ENCODE results near the gene FBXW8. TPM values are rescaled to one million over a fixed set of nuclear protein-coding genes. Genes with fewer than 3 reads are reported as not detected.

Gene FBXW8
- total RNA-seq, 1 experiment from 2014 or later = 12.1 TPM

- no peak overlapping the region for H3K9ac ChIP-seq (ENCODE audit: low read length)
- H3K4me1 ChIP-seq (ENCODE audit: insufficient read depth, low read length) = no peaks in the 10 kb centered on the region
- no peak for ATAC-seq
- no peak for DNase-seq
- no TSS peak for BruUV-seq (replicated peaks)
- H3K9me3 ChIP-seq (ENCODE audit: low read length) = no peaks in the 10 kb centered on the region
- no peak overlapping the region for H3K4me2 ChIP-seq (ENCODE audit: low read length)
- CTCF ChIA-PET = no interaction called here
- no peak overlapping the region for H2AFZ ChIP-seq (ENCODE audit: low read length)
- POLR2A ChIA-PET (ENCODE audit: unreplicated experiment) = no interaction called here
- no peaks in the 10 kb centered on the region for H3K9me2 ChIP-seq (replicated peaks; ENCODE audit: low read length)
- no peaks in the 10 kb centered on the region for H3F3A ChIP-seq (ENCODE audit: low read length, unreplicated experiment)
- TF ChIP-seq EZH2 (IDR thresholded peaks at IDR 0.05; ENCODE audit: low read length, unreplicated experiment) = no peak
- no peak for TF ChIP-seq CTCF (conservative IDR thresholded peaks at IDR 0.05; ENCODE audit: low read depth, low read length)
- TF ChIP-seq EZH2phosphoT487 (IDR thresholded peaks at IDR 0.05; ENCODE audit: borderline replicate concordance, low read length) = no peak
- H4K20me1 ChIP-seq (ENCODE audit: low read length) = no peaks in the 10 kb centered on the region
- intact Hi-C loops (cut with micrococcal nuclease) = no loop called here
- no peak overlapping the region for H3K4me3 ChIP-seq (ENCODE audit: low read length)
- H3K27ac ChIP-seq (ENCODE audit: low read length) = no peak overlapping the region
- H3K27me3 ChIP-seq (ENCODE audit: low read length) = no peaks in the 10 kb centered on the region
- no peaks in the 10 kb centered on the region for H3K79me2 ChIP-seq (ENCODE audit: low read length)
- peaks cover 4% of the 10 kb centered on the region; the same call in 1 of the 2 replicates for H3K36me3 ChIP-seq (ENCODE audit: low read depth, low read length)
Observed at GRCh38 chr12:117006333-117006732, 95.6 kb downstream of the FBXW8 start.

DNA sequence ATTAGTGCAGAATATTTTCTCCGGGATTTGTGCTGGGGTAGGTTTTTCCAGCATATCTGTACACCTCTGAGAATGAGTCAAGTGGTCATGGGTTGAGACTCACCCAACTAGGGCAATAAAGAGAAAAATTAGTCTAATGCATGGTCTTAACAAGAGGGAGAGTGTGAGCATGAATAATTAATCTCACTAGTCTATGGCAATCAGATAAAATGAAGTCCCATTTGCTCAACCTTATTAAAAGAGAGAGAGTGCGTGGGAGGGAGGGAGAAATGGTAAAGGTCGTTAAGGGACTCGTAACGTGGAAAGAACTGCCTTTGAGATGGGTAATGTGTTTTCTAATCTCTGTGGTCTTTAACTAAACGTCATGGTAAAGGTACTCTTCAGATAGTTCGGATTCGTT, 96.8 kb downstream of the FBXW8 start:
- ATAC-seq (no peak), DNase-seq (no peak)
- Histone ChIP-seq H3K9me3 (ENCODE audit: low read length) (no peaks in the 10 kb centered on the region), H3K27ac (ENCODE audit: low read length) (no peak overlapping the region), H4K20me1 (ENCODE audit: low read length) (no peaks in the 10 kb centered on the region), H3K4me1 (ENCODE audit: insufficient read depth, low read length) (no peaks in the 10 kb centered on the region), H3K4me2 (ENCODE audit: low read length) (no peak overlapping the region), H3K27me3 (ENCODE audit: low read length) (no peaks in the 10 kb centered on the region), H3K4me3 (ENCODE audit: low read length) (no peak overlapping the region), H3K9ac (ENCODE audit: low read length) (no peak overlapping the region), H3K79me2 (ENCODE audit: low read length) (no peaks in the 10 kb centered on the region), H3K36me3 (ENCODE audit: low read depth, low read length) (peaks cover 4% of the 10 kb centered on the region; the same call in 1 of the 2 replicates), H3F3A (ENCODE audit: low read length, unreplicated experiment) (no peaks in the 10 kb centered on the region), H2AFZ (ENCODE audit: low read length) (no peak overlapping the region), H3K9me2 (replicated peaks; ENCODE audit: low read length) (no peaks in the 10 kb centered on the region)
- BruUV-seq (replicated peaks) = no TSS peak
- intact Hi-C loops (cut with micrococcal nuclease) = no loop called here
- ChIA-PET CTCF (no interaction called here), POLR2A (ENCODE audit: unreplicated experiment) (no interaction called here)
- TF ChIP-seq EZH2 (IDR thresholded peaks at IDR 0.05; ENCODE audit: low read length, unreplicated experiment) = no peak
- no peak for TF ChIP-seq EZH2phosphoT487 (IDR thresholded peaks at IDR 0.05; ENCODE audit: borderline replicate concordance, low read length)
- no peak for TF ChIP-seq CTCF (conservative IDR thresholded peaks at IDR 0.05; ENCODE audit: low read depth, low read length)

GRCh38 chr12:117009759-117010158, 99.0 kb downstream of the FBXW8 start:
- POLR2A ChIA-PET (ENCODE audit: unreplicated experiment) = no interaction called here
- no peak overlapping the region for H2AFZ ChIP-seq (ENCODE audit: low read length)

More at GRCh38 chr12:117009759-117010158, 99.0 kb downstream of the FBXW8 start:
- H3K27me3 ChIP-seq (ENCODE audit: low read length) = no peaks in the 10 kb centered on the region
- no peak overlapping the region for H3K9ac ChIP-seq (ENCODE audit: low read length)
- H3K36me3 ChIP-seq (ENCODE audit: low read depth, low read length) = peaks cover 17% of the 10 kb centered on the region
- no peak overlapping the region for H3K4me2 ChIP-seq (ENCODE audit: low read length)
- CTCF ChIA-PET = no interaction called here
- BruUV-seq (replicated peaks) = no TSS peak
- TF ChIP-seq EZH2 (IDR thresholded peaks at IDR 0.05; ENCODE audit: low read length, unreplicated experiment) = no peak
- no peak for TF ChIP-seq CTCF (conservative IDR thresholded peaks at IDR 0.05; ENCODE audit: low read depth, low read length)
- no peak for TF ChIP-seq EZH2phosphoT487 (IDR thresholded peaks at IDR 0.05; ENCODE audit: borderline replicate concordance, low read length)
- ATAC-seq (no peak), DNase-seq (no peak)
- no peak overlapping the region for H3K4me3 ChIP-seq (ENCODE audit: low read length)
- H4K20me1 ChIP-seq (ENCODE audit: low read length) = no peaks in the 10 kb centered on the region
- H3K79me2 ChIP-seq (ENCODE audit: low read length) = no peaks in the 10 kb centered on the region
- H3K9me2 ChIP-seq (replicated peaks; ENCODE audit: low read length) = no peaks in the 10 kb centered on the region
- H3K9me3 ChIP-seq (ENCODE audit: low read length) = no peaks in the 10 kb centered on the region
- intact Hi-C loops (cut with micrococcal nuclease) = no loop called here
- no peaks in the 10 kb centered on the region for H3F3A ChIP-seq (ENCODE audit: low read length, unreplicated experiment)
- H3K4me1 ChIP-seq (ENCODE audit: insufficient read depth, low read length) = no peaks in the 10 kb centered on the region
- no peak overlapping the region for H3K27ac ChIP-seq (ENCODE audit: low read length)
